ENCODE data around the gene COL18A1.

DNA sequence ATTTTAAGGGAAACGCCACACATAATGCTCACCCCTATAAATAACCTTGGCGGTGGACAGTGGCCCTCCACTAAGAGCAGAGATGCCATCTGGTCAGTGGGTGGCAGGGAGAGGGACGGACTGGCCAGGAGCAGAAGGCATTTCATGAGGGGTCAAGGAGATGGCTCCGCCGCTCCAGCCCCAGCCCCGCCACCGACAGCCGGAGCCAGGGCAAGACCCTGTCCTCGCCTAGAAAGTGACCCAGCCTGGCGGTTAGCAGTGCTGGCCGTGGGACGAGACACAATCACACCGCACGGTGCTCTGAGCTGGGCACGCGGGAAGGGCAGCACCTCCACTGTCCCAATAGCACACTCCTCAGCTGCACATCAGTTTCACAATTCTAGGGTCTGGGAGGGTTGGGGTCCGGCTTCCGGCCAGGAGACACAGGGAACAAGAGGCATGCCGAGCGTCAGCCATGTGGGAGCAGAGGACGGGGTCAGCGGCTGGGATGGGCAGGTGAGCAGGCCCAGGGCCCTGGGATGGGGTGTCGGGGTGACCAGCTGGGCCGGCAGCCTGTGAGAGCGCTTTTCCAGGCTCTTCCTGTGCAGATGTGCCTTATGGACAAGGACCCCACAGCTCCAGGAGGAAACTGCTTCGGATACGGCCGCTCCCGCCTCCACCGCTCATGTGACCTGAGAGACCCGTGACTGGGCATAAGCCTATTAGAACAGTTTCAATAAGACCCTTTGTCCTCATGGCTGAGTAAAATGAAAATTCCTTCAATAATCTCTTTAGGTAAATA lies 131.5 kb downstream of the COL18A1 start:
- TF ChIP-seq POLR2A (IDR thresholded peaks at IDR 0.05; ENCODE audit: extremely low read depth, insufficient read length) (no peak), MYC (IDR thresholded peaks at IDR 0.05; ENCODE audit: low read depth, low read length) (no peak)
- TF ChIP-seq, protein P1, sequence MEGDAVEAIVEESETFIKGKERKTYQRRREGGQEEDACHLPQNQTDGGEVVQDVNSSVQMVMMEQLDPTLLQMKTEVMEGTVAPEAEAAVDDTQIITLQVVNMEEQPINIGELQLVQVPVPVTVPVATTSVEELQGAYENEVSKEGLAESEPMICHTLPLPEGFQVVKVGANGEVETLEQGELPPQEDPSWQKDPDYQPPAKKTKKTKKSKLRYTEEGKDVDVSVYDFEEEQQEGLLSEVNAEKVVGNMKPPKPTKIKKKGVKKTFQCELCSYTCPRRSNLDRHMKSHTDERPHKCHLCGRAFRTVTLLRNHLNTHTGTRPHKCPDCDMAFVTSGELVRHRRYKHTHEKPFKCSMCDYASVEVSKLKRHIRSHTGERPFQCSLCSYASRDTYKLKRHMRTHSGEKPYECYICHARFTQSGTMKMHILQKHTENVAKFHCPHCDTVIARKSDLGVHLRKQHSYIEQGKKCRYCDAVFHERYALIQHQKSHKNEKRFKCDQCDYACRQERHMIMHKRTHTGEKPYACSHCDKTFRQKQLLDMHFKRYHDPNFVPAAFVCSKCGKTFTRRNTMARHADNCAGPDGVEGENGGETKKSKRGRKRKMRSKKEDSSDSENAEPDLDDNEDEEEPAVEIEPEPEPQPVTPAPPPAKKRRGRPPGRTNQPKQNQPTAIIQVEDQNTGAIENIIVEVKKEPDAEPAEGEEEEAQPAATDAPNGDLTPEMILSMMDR (IDR thresholded peaks at IDR 0.05; ENCODE audit: low read depth, low read length) = no peak
- TF ChIP-seq, protein P2, sequence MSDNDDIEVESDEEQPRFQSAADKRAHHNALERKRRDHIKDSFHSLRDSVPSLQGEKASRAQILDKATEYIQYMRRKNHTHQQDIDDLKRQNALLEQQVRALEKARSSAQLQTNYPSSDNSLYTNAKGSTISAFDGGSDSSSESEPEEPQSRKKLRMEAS (IDR thresholded peaks at IDR 0.05; ENCODE audit: low read depth, low read length) = no peak

All from NB4 (cell line).